Fibroblast of mammary gland (primary cell): Measurements from ENCODE around the gene COX6B2.
A peak's percentile ranks its signal among the peaks of the same experiment; 100 is the strongest.

Source experiments
- DNase-seq: peaks from one replicate; pipeline ENCODE4 v3.0.0-alpha.2; 2010; ENCODE audit warnings: low read depth
- H3K4me3 ChIP-seq: 2 replicates; pipeline ENCODE4 v1.5.1; 2011; ENCODE audit warnings: low read depth, mild to moderate bottlenecking, low read length, moderate library complexity; ENCODE audit not compliant: control insufficient read depth
- TF ChIP-seq, protein P1 (sequence below): conservative IDR thresholded peaks from 2 replicates; pipeline ENCODE4 v1.5.1; 2011; ENCODE audit warnings: low read depth, low read length, inconsistent platforms; ENCODE audit not compliant: control insufficient read depth, insufficient read depth

The COX6B2 gene

DNA sequence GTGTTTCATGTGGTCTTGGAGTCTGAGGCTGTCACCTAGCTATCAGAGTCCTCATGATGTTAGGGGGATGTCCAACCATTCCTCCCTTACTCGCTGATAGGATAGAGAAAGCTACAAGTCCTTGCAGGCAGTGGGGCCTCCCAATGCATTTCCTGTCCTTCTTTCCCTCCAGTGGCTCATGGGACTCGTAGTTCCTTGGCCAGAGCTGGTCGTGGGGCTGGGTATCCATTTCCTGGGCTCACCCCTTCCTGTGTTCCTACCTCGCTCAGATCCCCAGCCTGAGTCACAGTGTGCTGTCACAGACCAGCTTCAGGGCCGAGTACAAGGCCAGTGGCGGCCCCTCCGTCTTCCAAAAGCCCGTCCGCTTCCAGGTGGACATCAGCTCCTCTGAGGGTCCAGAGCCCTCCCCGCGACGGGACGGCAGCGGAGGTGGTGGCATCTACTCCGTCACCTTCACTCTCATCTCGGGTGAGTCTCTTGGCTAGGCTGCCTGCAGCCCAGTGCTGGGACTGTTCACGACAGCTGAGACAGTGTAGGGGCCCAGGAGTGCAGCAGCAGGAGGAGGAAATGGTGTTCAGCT lies 48.4 kb downstream of the COX6B2 start:
- DNase-seq: no peak
- TF ChIP-seq, protein P1, sequence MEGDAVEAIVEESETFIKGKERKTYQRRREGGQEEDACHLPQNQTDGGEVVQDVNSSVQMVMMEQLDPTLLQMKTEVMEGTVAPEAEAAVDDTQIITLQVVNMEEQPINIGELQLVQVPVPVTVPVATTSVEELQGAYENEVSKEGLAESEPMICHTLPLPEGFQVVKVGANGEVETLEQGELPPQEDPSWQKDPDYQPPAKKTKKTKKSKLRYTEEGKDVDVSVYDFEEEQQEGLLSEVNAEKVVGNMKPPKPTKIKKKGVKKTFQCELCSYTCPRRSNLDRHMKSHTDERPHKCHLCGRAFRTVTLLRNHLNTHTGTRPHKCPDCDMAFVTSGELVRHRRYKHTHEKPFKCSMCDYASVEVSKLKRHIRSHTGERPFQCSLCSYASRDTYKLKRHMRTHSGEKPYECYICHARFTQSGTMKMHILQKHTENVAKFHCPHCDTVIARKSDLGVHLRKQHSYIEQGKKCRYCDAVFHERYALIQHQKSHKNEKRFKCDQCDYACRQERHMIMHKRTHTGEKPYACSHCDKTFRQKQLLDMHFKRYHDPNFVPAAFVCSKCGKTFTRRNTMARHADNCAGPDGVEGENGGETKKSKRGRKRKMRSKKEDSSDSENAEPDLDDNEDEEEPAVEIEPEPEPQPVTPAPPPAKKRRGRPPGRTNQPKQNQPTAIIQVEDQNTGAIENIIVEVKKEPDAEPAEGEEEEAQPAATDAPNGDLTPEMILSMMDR: no peak
- H3K4me3 ChIP-seq: no peak overlapping the region

DNA sequence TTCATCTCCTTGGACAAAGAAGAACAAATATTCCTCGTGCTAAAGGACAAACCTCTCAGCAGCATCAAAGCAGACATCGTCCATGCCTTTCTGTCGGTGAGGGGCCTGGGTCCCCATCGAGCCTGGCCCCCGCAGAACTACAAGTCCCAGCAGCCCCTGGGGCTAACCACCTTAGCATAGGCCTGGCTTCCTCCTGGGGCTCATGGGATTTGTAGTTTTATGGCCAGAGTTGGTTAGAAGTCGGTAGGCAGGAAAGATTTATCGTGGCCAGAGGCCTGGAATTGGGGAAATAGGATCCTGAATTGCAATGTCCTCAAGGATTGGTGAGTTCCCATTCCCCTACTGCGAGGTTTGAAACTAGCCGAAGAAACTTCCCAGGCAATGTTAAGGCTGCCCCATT lies 49.0 kb downstream of the COX6B2 start:
- DNase-seq: no peak
- no peak overlapping the region for H3K4me3 ChIP-seq
- TF ChIP-seq, protein P1: no peak

DNA sequence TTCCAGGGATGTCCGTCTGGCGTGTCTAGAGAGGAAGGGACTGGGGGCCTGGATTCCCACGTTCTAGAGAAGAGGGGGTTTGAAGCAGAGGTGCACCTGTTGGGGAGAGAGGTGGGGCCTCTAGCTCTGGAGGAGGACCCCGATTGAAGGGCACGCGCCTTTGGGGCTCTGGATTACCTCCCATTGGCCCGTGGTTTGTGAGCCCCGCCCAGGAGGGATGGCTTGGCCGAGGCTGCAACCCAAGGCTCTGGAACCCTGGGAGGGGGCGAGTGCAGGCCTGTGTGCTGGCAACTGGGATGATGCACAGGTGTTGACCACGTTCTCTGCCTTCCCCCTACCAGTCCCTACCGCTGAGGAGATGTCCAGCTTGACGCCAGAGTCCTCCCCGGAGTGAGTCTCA lies 49.5 kb downstream of the COX6B2 start:
- no peak for DNase-seq
- TF ChIP-seq, protein P1: no peak
- no peak overlapping the region for H3K4me3 ChIP-seq

DNA sequence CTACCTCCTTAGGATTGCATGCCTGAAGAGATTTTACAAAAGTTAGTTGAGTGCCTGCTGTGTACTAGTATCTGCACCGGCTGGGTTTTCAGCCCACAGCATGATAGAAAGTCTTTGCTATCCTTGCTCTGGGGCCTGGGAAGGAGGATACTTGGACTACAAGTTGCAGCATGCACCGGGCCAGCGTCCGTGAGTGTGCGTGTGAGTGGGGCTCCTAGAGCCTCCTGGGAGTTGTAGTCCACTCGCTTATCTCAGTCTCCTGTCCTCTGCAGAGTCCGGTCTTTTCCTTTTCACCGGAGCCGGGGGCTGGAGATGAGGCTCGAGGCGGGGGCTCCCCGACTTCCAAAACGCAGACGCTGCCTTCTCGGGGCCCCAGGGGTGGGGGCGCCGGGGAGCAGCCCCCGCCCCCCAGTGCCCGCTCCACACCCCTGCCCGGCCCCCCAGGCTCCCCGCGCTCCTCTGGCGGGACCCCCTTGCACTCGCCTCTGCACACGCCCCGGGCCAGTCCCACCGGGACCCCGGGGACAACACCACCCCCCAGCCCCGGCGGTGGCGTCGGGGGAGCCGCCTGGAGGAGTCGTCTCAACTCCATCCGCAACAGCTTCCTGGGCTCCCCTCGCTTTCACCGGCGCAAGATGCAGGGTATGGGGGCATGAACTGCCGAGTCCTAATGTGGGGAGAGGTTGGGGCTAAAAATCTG lies 50.1 kb downstream of the COX6B2 start:
- H3K4me3 ChIP-seq: no peak overlapping the region
- TF ChIP-seq, protein P1: no peak
- peak; percentile 48 for DNase-seq

DNA sequence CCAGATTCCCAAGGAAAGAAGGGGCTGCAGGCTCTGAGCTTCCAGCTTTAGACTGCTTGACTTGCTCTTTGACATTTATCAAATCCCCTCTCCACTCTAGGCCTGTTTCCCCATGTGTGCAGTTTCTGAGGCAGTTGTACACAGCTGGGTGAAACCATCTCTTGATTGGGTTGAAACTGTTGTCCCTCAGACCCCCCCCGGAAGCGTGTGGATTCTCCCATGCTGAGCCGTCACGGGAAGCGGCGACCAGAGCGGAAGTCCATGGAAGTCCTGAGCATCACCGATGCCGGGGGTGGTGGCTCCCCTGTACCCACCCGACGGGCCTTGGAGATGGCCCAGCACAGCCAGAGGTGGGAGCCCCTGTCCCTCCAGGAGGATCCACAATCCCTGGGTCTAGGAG lies 51.0 kb downstream of the COX6B2 start:
- TF ChIP-seq, protein P1: no peak
- DNase-seq: no peak
- no peak overlapping the region for H3K4me3 ChIP-seq

DNA sequence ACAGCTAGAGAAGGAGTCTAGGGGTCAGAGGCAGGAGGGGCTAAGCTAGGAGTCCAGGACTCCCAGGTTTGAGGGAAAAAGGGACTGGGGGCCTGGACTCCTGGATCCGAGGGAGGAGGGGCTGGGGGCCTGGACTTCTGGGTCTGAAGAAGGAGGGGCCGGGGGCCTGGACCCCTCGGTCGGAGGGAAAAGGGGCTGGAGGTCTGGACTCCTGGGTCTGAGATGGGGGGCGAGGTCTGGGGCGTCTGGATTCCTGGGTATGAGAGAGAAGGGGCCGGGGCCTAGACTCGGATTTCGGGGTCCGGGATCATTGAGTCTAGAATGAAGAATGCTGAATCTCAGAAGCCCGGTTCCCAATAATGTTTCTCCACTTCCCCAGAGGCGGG lies 52.2 kb downstream of the COX6B2 start:
- H3K4me3 ChIP-seq: peak overlapping the region; percentile 36
- DNase-seq: no peak
- TF ChIP-seq, protein P1: no peak
